ENCODE measurements around the gene UTS2B.

Gene UTS2B

GRCh38 chr3:191328383-191328961 lies 1.9 kb downstream of the UTS2B start:
- DNase-seq (ENCODE audit: low read depth): no peak
- no peak for TF ChIP-seq CTCF (conservative IDR thresholded peaks at IDR 0.05; ENCODE audit: low read depth, low read length)
- peak overlapping the region; percentile 77 for H3K4me3 ChIP-seq (ENCODE audit: low read length)

- DNase-seq (ENCODE audit: low read depth): no peak
- H3K4me3 ChIP-seq (ENCODE audit: low read length): no peak overlapping the region
- TF ChIP-seq CTCF (conservative IDR thresholded peaks at IDR 0.05; ENCODE audit: low read depth, low read length): no peak
Observed at GRCh38 chr3:191327526-191327925, 2.8 kb downstream of the UTS2B start.

GRCh38 chr3:191324936-191325335 lies 5.4 kb downstream of the UTS2B start:
- no peak overlapping the region for H3K4me3 ChIP-seq (ENCODE audit: low read length)
- DNase-seq (ENCODE audit: low read depth): no peak
- no peak for TF ChIP-seq CTCF (conservative IDR thresholded peaks at IDR 0.05; ENCODE audit: low read depth, low read length)

GRCh38 chr3:191321019-191321767 lies 9.1 kb downstream of the UTS2B start:
- TF ChIP-seq CTCF (conservative IDR thresholded peaks at IDR 0.05; ENCODE audit: low read depth, low read length): no peak
- H3K4me3 ChIP-seq (ENCODE audit: low read length): no peak overlapping the region
- no peak for DNase-seq (ENCODE audit: low read depth)

- H3K4me3 ChIP-seq (ENCODE audit: low read length): no peak overlapping the region
- no peak for TF ChIP-seq CTCF (conservative IDR thresholded peaks at IDR 0.05; ENCODE audit: low read depth, low read length)
- no peak for DNase-seq (ENCODE audit: low read depth)
Observed at GRCh38 chr3:191320316-191320715, 10.0 kb downstream of the UTS2B start.

GRCh38 chr3:191316876-191317603 lies 13.3 kb downstream of the UTS2B start:
- H3K4me3 ChIP-seq (ENCODE audit: low read length): no peak overlapping the region
- no peak for DNase-seq (ENCODE audit: low read depth)
- no peak for TF ChIP-seq CTCF (conservative IDR thresholded peaks at IDR 0.05; ENCODE audit: low read depth, low read length)

Measured in retinal pigment epithelial cell (primary cell).